GM21825 (cell line): ENCODE data around the gene PLK3.
"Not testable (repeated sequence)": the region's sequence is repeated elsewhere in the genome, so short reads cannot be mapped to it uniquely, and the experiment has no call there.

Experiments used
- ATAC-seq: cut with Tn5 transposase; IDR thresholded peaks from one replicate; pipeline ENCODE4 v1.9.1; 2021; ENCODE audit warnings: mild to moderate bottlenecking, moderate library complexity; ENCODE audit not compliant: unreplicated experiment

The PLK3 gene

GRCh38 chr1:44808063-44808937 lies 8.1 kb downstream of the PLK3 start, which contains the start of gene BTBD19:
TSS of gene BTBD19 (plus strand) at chr1:44808523. CDS start at chr1:44808821, 298 bp downstream.
- peak; percentile 29 for ATAC-seq

- peak; percentile 39 for ATAC-seq
These were observed 9.1 kb downstream of the PLK3 start for GRCh38 chr1:44808938-44809917.

- ATAC-seq, result no peak
These were observed 10.1 kb downstream of the PLK3 start for GRCh38 chr1:44810101-44810761.

GRCh38 chr1:44810762-44811105 lies 10.6 kb downstream of the PLK3 start:
- not testable (repeated sequence) for ATAC-seq

GRCh38 chr1:44811234-44811633 lies 11.1 kb downstream of the PLK3 start:
- no peak for ATAC-seq

GRCh38 chr1:44812822-44813543 lies 12.8 kb downstream of the PLK3 start:
- no peak for ATAC-seq

- ATAC-seq, result not testable (repeated sequence)
These were observed 15.7 kb downstream of the PLK3 start for GRCh38 chr1:44815926-44816325.

- ATAC-seq, result no peak
These were observed 17.1 kb downstream of the PLK3 start for GRCh38 chr1:44817307-44817706.

- no peak for ATAC-seq
These were observed 17.8 kb downstream of the PLK3 start for GRCh38 chr1:44817771-44818495.

- peak; percentile 8 for ATAC-seq
These were observed 19.0 kb downstream of the PLK3 start for GRCh38 chr1:44819196-44819607.

- ATAC-seq, result peak; percentile 68
These were observed 19.6 kb downstream of the PLK3 start for GRCh38 chr1:44819608-44820327.

GRCh38 chr1:44820328-44821239 lies 20.4 kb downstream of the PLK3 start:
- ATAC-seq, result no peak

GRCh38 chr1:44821240-44821715 lies 21.1 kb downstream of the PLK3 start:
- no peak for ATAC-seq

GRCh38 chr1:44822131-44822701 lies 22.0 kb downstream of the PLK3 start:
- no peak for ATAC-seq

GRCh38 chr1:44822981-44823451 lies 22.8 kb downstream of the PLK3 start:
- ATAC-seq, result no peak

- not testable (repeated sequence) for ATAC-seq
These were observed 24.2 kb downstream of the PLK3 start for GRCh38 chr1:44824392-44824791.
